T1000 (cell line): Measurements from ENCODE around the gene MAPK11.

Source experiments
- DNase-seq: peaks from one replicate; lab custom pipeline; 2025; ENCODE audit warnings: mixed read lengths; lab: John Stamatoyannopoulos, UW

The MAPK11 gene

DNA sequence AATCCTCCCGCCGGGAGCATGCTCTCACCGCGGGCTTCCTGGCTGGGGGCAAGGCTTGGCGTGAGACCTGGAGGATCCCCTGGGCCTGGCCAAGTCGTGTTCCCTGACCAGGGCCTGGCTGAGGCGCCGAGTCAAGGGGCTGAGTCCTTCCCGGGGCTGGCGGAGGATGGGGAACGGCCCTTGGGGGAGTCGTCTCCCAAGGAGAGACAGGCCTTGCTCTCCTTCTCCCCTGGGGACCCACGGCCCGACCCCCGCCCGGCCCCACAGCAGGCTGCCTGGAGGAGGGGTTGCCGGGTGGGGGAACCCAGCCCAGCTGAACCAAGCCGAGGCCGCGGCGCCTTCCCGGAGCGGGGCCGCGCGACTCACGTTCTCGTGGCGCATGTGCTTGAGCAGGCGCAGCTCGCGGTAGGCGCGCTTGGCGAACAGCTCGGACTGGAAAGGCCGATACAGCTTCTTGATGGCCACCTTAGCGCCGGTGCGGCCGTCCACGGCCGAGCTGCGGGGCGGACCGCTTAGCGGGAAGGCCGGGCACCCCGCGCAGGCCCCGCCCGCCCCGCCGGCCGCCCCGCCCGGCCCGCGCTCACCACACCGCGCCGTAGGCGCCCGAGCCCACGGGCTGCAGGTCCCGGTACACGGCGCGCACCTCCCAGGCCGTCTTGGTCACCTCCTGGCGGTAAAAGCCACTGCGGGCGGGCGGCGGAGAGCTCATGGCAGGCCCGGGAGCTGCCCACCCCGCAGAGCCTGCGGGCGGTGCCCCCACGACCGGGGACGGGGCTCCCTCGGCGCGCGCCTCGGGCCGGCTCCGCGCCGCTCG is 9.2 kb downstream of the MAPK11 start:
- no peak for DNase-seq

DNA sequence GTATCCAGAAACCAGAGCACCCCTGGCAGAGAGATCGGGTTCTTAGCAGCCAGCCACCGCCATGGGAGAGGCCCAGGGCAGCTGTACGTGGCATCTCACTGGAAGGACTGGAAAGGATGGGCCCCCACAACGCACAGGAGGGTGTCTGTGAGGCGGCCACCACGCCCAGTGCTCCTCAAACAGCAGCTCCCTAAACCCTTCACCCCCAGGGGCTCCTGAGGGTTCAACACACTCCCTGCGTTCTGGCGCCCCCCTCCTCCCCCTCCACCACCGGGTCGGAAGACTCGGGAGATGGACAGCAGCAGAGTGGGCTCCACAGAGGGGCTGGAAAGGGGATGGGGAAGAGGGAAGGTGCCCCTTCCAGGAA is 9.8 kb downstream of the MAPK11 start:
- DNase-seq = no peak

GRCh38 chr22:50259302-50259701 is 10.9 kb downstream of the MAPK11 start:
- no peak for DNase-seq

- DNase-seq = no peak
Observed at GRCh38 chr22:50258361-50259292, 11.6 kb downstream of the MAPK11 start.

GRCh38 chr22:50257451-50258360 is 12.5 kb downstream of the MAPK11 start:
- no peak for DNase-seq

- no peak for DNase-seq
Observed at GRCh38 chr22:50257041-50257440, 13.1 kb downstream of the MAPK11 start.

DNA sequence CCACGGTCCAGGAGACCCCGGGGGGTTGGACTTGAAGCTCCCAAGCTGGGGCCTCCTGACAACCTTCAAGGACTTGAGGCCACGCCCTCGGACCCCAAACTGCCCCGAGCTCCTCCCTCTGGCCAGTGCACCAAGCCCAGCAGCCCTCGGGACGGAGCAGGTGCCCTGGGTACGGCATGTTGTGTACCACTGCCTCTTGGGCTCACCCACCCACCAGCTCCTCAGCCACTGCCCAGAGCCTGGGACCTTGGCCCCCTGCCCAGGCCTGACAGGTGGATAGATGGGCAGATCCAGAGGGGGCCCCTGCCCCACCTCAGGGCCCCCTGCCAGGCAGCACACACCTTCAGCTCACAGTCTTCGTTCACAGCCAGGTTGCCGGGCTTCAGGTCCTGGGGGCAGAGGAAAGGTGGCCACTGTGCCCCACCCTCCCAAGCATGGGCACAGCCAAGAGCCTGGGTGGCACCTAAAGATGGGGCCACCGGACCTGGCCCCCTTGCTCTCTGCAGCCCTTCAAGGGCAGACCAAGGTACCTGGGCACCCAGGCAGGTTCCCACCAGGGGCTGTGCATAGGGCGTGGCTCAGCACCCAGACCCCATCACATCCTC is 13.8 kb downstream of the MAPK11 start:
- no peak for DNase-seq

DNA sequence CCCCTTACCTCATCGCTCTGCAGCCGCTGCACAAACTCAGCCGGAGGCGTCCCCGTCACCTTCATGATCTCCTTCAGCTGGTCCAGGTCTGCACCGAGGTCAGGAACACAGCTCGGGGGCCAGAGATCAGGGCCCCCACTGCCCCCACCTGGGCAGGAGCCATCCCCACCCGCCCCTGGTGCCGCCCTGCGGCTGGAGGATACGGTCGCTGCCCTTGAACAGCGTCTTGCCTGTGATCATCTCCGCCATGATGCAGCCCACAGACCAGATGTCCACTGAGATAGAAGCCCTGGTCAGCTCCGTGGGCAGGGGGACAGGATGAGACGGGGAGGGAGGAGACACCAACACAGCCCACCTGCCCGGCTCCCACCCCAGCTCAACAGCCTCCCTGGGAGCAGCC is 14.6 kb downstream of the MAPK11 start:
- DNase-seq = no peak

DNA sequence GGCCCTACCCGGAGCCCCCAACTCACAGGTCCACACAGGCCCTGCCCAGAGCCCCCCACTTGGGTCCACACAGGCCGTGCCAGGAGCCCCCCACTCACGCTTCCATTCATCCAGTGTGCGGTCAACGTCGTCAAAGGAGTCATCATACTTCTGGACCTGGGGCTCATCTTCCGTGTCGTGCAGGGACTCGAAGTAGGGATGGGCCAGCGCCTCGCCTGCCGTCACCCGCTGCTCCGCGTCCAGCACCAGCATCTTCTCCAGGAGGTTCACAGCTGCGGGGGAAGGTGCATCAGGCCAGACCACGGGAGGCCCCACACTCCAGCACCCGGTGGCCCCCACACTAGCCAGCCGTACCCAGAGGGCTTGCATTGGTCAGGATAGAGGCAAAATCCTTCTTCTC is 15.1 kb downstream of the MAPK11 start:
- no peak for DNase-seq

- no peak for DNase-seq
Observed at GRCh38 chr22:50253941-50254340, 16.2 kb downstream of the MAPK11 start.

DNA sequence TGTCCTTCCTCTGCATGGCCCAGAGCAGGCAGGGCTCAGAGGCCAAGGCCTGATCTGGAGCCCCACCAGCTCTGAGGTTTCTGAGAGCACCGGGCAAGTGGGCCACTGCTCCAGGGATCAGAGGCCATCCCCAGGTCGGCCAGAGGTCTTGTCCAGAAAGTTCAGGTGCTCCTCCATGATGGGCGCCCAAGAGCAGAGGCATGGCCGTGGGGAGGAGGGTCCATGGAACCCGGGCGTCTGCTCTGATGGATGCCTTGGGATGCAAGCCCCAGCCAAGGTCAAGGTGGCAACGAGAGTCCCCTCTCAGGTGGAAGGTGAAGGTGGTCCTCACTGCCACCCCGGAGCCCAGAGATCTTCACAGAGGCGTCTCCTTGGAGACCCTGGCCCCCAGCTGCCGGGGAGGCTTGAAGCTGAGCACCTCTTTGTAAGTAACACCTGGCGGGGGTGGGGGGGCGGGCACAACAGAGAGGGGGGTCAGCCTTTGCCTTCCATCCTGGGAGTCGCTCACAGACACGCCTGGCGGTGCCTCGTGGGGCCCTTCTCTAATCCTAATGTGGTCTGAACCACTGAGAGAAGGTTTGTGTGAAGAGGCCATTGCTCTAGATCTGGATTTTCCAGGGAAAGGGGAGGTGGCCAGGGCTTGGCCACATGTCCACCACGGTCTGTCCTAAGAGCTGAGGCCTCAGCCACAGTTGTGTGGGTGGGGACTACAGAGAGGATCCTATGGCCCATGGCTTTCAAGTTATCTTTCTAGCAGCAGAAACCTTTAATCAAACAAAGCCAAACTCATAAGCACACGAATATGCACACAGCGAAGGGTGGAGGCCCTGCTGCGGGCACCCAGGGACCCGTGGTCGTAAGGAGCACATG is 16.9 kb downstream of the MAPK11 start:
- no peak for DNase-seq

- no peak for DNase-seq
Observed at GRCh38 chr22:50252082-50253045, 17.8 kb downstream of the MAPK11 start.

GRCh38 chr22:50251477-50252081 is 18.6 kb downstream of the MAPK11 start:
- DNase-seq = no peak

DNA sequence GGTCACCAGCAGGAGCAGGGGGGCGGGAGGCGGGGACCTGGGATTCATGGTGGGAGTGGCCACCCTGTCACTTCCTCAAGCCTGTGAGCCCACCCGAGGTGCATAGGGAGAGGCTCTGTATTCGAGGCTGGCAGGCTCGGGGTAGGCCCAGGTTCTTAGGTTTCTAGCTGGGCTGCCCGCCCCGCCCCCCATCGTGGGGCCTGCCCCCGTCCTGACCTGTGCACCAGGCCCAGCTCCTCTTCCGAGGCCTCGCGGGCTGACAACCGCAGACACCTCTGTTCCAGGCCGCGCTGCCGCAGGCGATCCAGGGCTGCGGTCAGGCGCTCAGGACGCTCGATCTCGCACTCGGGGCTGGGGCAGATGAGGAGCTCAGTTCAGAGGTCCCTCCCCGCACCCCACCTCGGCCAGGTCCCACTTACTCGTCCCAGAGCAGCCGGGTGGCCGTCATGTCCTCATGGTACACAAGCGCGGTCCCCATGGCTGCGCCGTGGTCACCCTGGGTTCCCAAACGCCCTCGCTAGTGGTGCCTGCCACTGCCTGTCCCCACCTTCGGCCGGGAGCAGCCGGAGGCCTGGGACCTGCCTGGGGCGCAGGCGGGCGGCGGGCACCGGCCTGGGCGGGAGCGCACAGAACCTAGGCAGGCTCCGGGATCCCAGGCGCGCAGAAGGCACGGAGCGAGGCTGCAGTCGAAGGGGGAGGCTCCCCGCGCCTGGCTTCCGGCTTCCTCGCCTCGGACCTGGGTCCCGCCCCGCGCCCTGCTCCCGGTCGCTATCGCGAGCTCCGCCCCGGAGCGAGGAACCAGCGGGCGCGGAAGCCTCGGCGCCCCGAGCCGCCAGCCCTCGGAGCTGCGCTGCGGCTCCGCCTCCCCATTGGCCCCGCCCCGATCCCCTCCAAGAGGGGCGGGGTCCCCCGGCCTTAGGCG is 19.4 kb downstream of the MAPK11 start, which contains the start of gene HDAC10:
Gene HDAC10 (minus strand): TSS at position 711 of the 922 bp plus-strand sequence. CDS start 233 bp downstream, at position 478.
- DNase-seq = no peak

GRCh38 chr22:50250249-50250554 is 20.0 kb downstream of the MAPK11 start:
- DNase-seq = no peak

- DNase-seq = no peak
Observed at GRCh38 chr22:50249341-50250248, 20.6 kb downstream of the MAPK11 start.
